ENCODE results near the gene MLH1.

Gene MLH1

GRCh38 chr3:37092484-37092883, 99.2 kb downstream of the MLH1 start:
- DNase-seq (ENCODE audit: low read depth in 2 of 2): no peak

GRCh38 chr3:37093481-37093880, 100.2 kb downstream of the MLH1 start:
- no peak for DNase-seq (ENCODE audit: low read depth in 2 of 2)

GRCh38 chr3:37094636-37095035, 101.3 kb downstream of the MLH1 start:
- no peak for DNase-seq (ENCODE audit: low read depth in 2 of 2)

GRCh38 chr3:37096288-37096687, 103.0 kb downstream of the MLH1 start:
- no peak for DNase-seq (ENCODE audit: low read depth in 2 of 2)

- DNase-seq (ENCODE audit: low read depth in 2 of 2): no peak
These were observed 103.7 kb downstream of the MLH1 start for GRCh38 chr3:37096975-37097374.

- no peak for DNase-seq (ENCODE audit: low read depth in 2 of 2)
These were observed 104.5 kb downstream of the MLH1 start for GRCh38 chr3:37097776-37098175.

GRCh38 chr3:37098884-37099283, 105.6 kb downstream of the MLH1 start:
- DNase-seq (ENCODE audit: low read depth in 2 of 2): no peak

- no peak for DNase-seq (ENCODE audit: low read depth in 2 of 2)
These were observed 106.2 kb downstream of the MLH1 start for GRCh38 chr3:37099469-37099868.

GRCh38 chr3:37100411-37100810, 107.1 kb downstream of the MLH1 start:
- DNase-seq (ENCODE audit: low read depth in 2 of 2): no peak

Data from stimulated activated CD8-positive, alpha-beta memory T cell treated with anti-CD3 and anti-CD28 coated beads, Interleukin-15, amount 100 ng/mL, for 48 hours (primary cell).